ENCODE data around the gene BCKDHA. TPM values are rescaled to one million over a fixed set of nuclear protein-coding genes. Genes with fewer than 3 reads are reported as not detected.

BCKDHA gene
- total and polyA plus RNA-seq, 9 of the 15 experiments (the other 6 are each of a cell fraction or from before 2014, with no cell fraction given) = 4.5 to 52.5 (median 14.1) TPM

DNA sequence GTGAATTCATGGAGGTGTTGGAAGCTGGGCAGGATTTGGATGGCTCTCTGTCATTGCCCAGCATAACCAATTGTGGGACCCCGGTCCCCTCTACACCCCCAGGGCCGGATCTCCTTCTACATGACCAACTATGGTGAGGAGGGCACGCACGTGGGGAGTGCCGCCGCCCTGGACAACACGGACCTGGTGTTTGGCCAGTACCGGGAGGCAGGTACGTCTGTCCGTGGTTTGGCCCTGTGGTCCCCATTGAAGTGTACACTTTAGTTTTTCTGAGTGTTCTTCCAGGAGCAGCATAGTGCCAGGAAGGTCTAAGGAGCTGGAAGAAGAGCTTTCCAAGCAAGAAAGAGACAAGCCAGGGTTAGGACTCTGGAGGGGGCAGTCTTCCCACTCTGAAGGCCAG lies 16.3 kb downstream of the BCKDHA start:
- Histone ChIP-seq H3K27me3 (ENCODE audit: control insufficient read depth in 2 of 2, insufficient read depth in 2 of 2, low read length in 2 of 2) (no peaks in the 10 kb centered on the region), H3K79me2 (ENCODE audit: control insufficient read depth, insufficient read depth, low read length) (no peaks in the 10 kb centered on the region), H3K27ac (ENCODE audit: extremely low read depth, low read depth, low read length) (no peak overlapping the region), H3K4me2 (ENCODE audit: insufficient read depth, low read length) (no peak overlapping the region), H3K36me3 (ENCODE audit: control insufficient read depth, insufficient read depth, low read length) (peaks cover 32% of the 10 kb centered on the region; the same call in 1 of the 3 replicates), H3K4me1 (replicated peaks in 1 of 2; ENCODE audit: control insufficient read depth in 2 of 2, insufficient read depth in 2 of 2, low read length in 2 of 2) (peaks cover 7 to 12% of the 10 kb centered on the region in 2 experiments; a peak in 4 of 5 replicates), H2AFZ (ENCODE audit: low read depth, low read length) (no peak overlapping the region), H3K9me3 (replicated peaks; ENCODE audit: control insufficient read depth, insufficient read depth, low read depth, low read length) (no peaks in the 10 kb centered on the region), H3K4me3 (no peak overlapping the region), H4K20me1 (replicated peaks; ENCODE audit: control insufficient read depth, insufficient read depth, low read length) (no peaks in the 10 kb centered on the region), H3K9me1 (ENCODE audit: control insufficient read depth, insufficient read depth, low read length) (no peaks in the 10 kb centered on the region), H3K9ac (ENCODE audit: insufficient read depth in 1 of 2, low read depth in 2 of 2, low read length in 2 of 2) (no peak overlapping the region)
- intact Hi-C loops (cut with micrococcal nuclease) (no loop called here), in situ Hi-C loops (cut with MboI) (no loop called here)
- 92% methylated on average over 7 of the region's 10 CpGs for WGBS (ENCODE audit: insufficient coverage, low coverage, missing lambda C conversion rate)
- TF ChIP-seq ETV6 (IDR thresholded peaks at IDR 0.05; ENCODE audit: borderline replicate concordance in 1 of 2, low read depth in 2 of 2, low read length in 1 of 2) (no peak), ETV6 (CRISPR knock-in tag; IDR thresholded peaks at IDR 0.05; ENCODE audit: borderline replicate concordance) (no peak), ZNF778 (CRISPR knock-in tag; IDR thresholded peaks at IDR 0.05) (no peak), SMARCB1 (IDR thresholded peaks at IDR 0.05; ENCODE audit: insufficient read length, low read depth) (no peak)
- TF ChIP-seq, protein P1, sequence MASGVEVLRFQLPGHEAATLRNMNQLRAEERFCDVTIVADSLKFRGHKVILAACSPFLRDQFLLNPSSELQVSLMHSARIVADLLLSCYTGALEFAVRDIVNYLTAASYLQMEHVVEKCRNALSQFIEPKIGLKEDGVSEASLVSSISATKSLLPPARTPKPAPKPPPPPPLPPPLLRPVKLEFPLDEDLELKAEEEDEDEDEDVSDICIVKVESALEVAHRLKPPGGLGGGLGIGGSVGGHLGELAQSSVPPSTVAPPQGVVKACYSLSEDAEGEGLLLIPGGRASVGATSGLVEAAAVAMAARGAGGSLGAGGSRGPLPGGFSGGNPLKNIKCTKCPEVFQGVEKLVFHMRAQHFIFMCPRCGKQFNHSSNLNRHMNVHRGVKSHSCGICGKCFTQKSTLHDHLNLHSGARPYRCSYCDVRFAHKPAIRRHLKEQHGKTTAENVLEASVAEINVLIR (CRISPR knock-in tag; IDR thresholded peaks at IDR 0.05) = no peak
- TF ChIP-seq, protein P2, sequence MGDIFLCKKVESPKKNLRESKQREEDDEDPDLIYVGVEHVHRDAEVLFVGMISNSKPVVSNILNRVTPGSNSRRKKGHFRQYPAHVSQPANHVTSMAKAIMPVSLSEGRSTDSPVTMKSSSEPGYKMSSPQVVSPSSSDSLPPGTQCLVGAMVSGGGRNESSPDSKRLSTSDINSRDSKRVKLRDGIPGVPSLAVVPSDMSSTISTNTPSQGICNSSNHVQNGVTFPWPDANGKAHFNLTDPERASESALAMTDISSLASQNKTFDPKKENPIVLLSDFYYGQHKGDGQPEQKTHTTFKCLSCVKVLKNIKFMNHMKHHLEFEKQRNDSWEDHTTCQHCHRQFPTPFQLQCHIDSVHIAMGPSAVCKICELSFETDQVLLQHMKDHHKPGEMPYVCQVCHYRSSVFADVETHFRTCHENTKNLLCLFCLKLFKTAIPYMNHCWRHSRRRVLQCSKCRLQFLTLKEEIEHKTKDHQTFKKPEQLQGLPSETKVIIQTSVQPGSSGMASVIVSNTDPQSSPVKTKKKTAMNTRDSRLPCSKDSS (IDR thresholded peaks at IDR 0.05; ENCODE audit: low read depth, partially characterized antibody) = no peak
- no peak for FAIRE-seq
- ChIA-PET POLR2A (no interaction called here), CTCF (ENCODE audit: low intra/inter-chr PET ratio) (no interaction called here)
- no TSS peak for BruUV-seq (replicated peaks)
- no peak for DNase-seq (ENCODE audit: extremely low read depth in 1 of 4, low spot score in 3 of 4)
- ATAC-seq = no peak

Measured in K562 (cell line).